Raji (cell line): Measurements from ENCODE around the gene BTD.

Experiments used
- POLR2A ChIP-seq: IDR thresholded peaks from 2 replicates; pipeline ENCODE4 v1.6.1; 2011; ENCODE audit warnings: low read depth, low read length, control low read depth; ENCODE audit not compliant: insufficient read depth

Gene BTD

GRCh38 chr3:15647611-15648167, 46.1 kb downstream of the BTD start:
- TF ChIP-seq POLR2A, result no peak

- TF ChIP-seq POLR2A, result no peak
These were observed 47.8 kb downstream of the BTD start for GRCh38 chr3:15649341-15649740.

GRCh38 chr3:15649858-15650257, 48.3 kb downstream of the BTD start:
- TF ChIP-seq POLR2A, result no peak

GRCh38 chr3:15651396-15651795, 49.9 kb downstream of the BTD start:
- no peak for TF ChIP-seq POLR2A

- no peak for TF ChIP-seq POLR2A
These were observed 51.8 kb downstream of the BTD start for GRCh38 chr3:15653321-15653720.

- no peak for TF ChIP-seq POLR2A
These were observed 52.6 kb downstream of the BTD start for GRCh38 chr3:15654127-15654526.

GRCh38 chr3:15654891-15655290, 53.3 kb downstream of the BTD start:
- TF ChIP-seq POLR2A, result no peak

- TF ChIP-seq POLR2A, result no peak
These were observed 54.8 kb downstream of the BTD start for GRCh38 chr3:15656342-15656741.

- TF ChIP-seq POLR2A, result no peak
These were observed 55.5 kb downstream of the BTD start for GRCh38 chr3:15657016-15657415.

GRCh38 chr3:15659254-15659975, 57.9 kb downstream of the BTD start:
- TF ChIP-seq POLR2A, result no peak

GRCh38 chr3:15660055-15660935, 58.8 kb downstream of the BTD start:
- no peak for TF ChIP-seq POLR2A

- TF ChIP-seq POLR2A, result no peak
These were observed 62.6 kb downstream of the BTD start for GRCh38 chr3:15664144-15664543.

GRCh38 chr3:15665510-15666150, 64.1 kb downstream of the BTD start:
- no peak for TF ChIP-seq POLR2A

GRCh38 chr3:15666277-15666676, 64.7 kb downstream of the BTD start:
- no peak for TF ChIP-seq POLR2A

- no peak for TF ChIP-seq POLR2A
These were observed 65.9 kb downstream of the BTD start for GRCh38 chr3:15667484-15667883.
